ENCODE results near the gene KRT2. TPM values are rescaled to one million over a fixed set of nuclear protein-coding genes. Genes with fewer than 3 reads are reported as not detected.

The KRT2 gene
- total RNA-seq, 1 experiment from 2014 or later: not detected

DNA sequence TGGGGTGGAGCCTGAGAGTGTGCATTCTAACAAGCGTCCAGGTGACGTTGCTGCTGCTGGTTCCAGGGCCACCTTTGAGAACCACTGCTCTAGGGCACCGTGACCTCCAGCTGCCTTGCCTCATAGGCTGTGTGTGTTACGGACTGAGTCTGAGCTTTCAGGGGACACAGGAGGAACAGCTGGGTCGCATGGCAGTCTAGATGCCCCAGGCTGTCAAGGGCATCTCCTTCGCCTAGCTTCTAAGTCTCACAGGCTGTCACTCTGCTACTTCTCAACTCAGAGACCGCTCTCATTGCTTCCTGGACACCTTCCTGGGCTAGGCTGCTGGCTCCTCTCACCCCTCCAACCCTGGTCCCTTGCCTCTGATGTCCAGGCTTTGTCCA lies 34.6 kb downstream of the KRT2 start:
- peaks cover 100% of the 10 kb centered on the region for H3K27me3 Mint-ChIP-seq (ENCODE audit: unreplicated experiment)
- intact Hi-C loops (cut with micrococcal nuclease; ENCODE audit: unreplicated experiment): no loop called here
- TF ChIP-seq, protein P1, sequence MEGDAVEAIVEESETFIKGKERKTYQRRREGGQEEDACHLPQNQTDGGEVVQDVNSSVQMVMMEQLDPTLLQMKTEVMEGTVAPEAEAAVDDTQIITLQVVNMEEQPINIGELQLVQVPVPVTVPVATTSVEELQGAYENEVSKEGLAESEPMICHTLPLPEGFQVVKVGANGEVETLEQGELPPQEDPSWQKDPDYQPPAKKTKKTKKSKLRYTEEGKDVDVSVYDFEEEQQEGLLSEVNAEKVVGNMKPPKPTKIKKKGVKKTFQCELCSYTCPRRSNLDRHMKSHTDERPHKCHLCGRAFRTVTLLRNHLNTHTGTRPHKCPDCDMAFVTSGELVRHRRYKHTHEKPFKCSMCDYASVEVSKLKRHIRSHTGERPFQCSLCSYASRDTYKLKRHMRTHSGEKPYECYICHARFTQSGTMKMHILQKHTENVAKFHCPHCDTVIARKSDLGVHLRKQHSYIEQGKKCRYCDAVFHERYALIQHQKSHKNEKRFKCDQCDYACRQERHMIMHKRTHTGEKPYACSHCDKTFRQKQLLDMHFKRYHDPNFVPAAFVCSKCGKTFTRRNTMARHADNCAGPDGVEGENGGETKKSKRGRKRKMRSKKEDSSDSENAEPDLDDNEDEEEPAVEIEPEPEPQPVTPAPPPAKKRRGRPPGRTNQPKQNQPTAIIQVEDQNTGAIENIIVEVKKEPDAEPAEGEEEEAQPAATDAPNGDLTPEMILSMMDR (IDR thresholded peaks at IDR 0.05; ENCODE audit: unreplicated experiment): no peak
- no peaks in the 10 kb centered on the region for H3K36me3 Mint-ChIP-seq (ENCODE audit: insufficient read depth, unreplicated experiment)
- no TSS peak for BruUV-seq (replicated peaks)
- H3K9me3 Mint-ChIP-seq (ENCODE audit: low read depth, unreplicated experiment): no peaks in the 10 kb centered on the region
- H3K4me1 Mint-ChIP-seq (ENCODE audit: low read depth, unreplicated experiment): no peaks in the 10 kb centered on the region
- CTCF ChIA-PET: no interaction called here
- no peak overlapping the region for H3K4me3 Mint-ChIP-seq (ENCODE audit: low read depth, unreplicated experiment)
- DNase-seq: no peak
- no peak overlapping the region for H3K27ac Mint-ChIP-seq (ENCODE audit: unreplicated experiment)

DNA sequence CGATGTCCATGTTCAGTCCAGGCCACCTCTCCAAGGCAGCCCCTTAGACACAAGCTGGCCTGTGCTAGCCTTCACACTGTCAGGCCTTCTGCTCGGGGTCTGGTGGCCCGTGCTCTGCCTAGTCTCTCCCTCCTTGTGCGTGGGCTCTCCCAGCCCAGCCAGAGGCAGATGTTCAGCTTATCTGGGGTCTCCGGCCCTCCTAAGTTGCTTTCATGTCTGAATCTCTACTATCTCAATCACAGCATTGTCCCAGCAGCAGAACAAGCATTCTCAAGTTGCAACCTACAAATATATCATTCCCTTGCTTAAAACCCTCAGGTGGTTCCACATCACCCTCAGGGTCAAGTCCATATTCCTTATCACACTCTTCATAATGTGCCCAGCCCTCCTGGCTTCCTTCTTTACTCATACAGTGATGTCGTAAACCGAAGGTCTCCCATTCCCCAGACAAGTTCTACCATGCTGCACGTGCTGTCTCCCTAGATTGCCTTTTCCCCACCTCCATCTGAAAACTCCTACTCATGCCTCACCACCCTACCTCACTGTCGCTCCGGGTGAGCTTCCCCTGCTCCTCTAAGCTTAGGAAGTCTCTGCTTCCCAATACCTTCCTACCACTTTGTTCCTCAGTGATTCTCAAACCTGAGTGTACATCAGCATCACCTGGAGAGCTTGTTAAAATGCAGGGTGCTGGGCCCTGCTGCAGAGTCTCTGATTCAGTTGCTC lies 35.2 kb downstream of the KRT2 start:
- Mint-ChIP-seq H3K4me3 (ENCODE audit: low read depth, unreplicated experiment) (no peak overlapping the region), H3K9me3 (ENCODE audit: low read depth, unreplicated experiment) (no peaks in the 10 kb centered on the region), H3K27ac (ENCODE audit: unreplicated experiment) (no peak overlapping the region), H3K4me1 (ENCODE audit: low read depth, unreplicated experiment) (no peaks in the 10 kb centered on the region), H3K27me3 (ENCODE audit: unreplicated experiment) (peaks cover 100% of the 10 kb centered on the region), H3K36me3 (ENCODE audit: insufficient read depth, unreplicated experiment) (no peaks in the 10 kb centered on the region)
- no peak for DNase-seq
- no TSS peak for BruUV-seq (replicated peaks)
- intact Hi-C loops (cut with micrococcal nuclease; ENCODE audit: unreplicated experiment): no loop called here
- TF ChIP-seq, protein P1 (IDR thresholded peaks at IDR 0.05; ENCODE audit: unreplicated experiment): no peak
- CTCF ChIA-PET: no interaction called here

DNA sequence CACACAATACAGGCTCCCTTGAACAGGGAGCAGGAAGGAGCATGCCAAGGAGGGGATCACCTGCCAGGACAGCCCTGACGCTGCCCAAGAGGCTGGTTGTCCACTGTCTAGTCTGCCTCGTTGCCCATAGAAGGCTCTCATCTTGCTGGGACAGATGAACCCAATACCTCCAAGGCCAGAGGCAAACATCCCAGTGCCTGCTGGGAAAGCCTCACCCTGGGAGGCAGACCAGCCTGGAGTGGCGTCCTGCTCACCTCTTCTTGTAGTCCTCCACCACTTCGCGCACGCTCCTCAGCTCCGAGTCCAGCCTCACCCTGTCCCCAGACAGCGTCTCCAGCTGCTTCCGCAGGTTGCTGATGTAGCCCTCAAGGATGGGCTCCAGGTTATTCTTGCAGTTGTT lies 36.1 kb downstream of the KRT2 start:
- Mint-ChIP-seq H3K27ac (ENCODE audit: unreplicated experiment) (no peak overlapping the region), H3K4me3 (ENCODE audit: low read depth, unreplicated experiment) (no peak overlapping the region), H3K9me3 (ENCODE audit: low read depth, unreplicated experiment) (no peaks in the 10 kb centered on the region), H3K4me1 (ENCODE audit: low read depth, unreplicated experiment) (no peaks in the 10 kb centered on the region), H3K27me3 (ENCODE audit: unreplicated experiment) (peaks cover 100% of the 10 kb centered on the region), H3K36me3 (ENCODE audit: insufficient read depth, unreplicated experiment) (no peaks in the 10 kb centered on the region)
- TF ChIP-seq, protein P1 (IDR thresholded peaks at IDR 0.05; ENCODE audit: unreplicated experiment): no peak
- BruUV-seq (replicated peaks): no TSS peak
- CTCF ChIA-PET: no interaction called here
- intact Hi-C loops (cut with micrococcal nuclease; ENCODE audit: unreplicated experiment): no loop called here
- DNase-seq: no peak

DNA sequence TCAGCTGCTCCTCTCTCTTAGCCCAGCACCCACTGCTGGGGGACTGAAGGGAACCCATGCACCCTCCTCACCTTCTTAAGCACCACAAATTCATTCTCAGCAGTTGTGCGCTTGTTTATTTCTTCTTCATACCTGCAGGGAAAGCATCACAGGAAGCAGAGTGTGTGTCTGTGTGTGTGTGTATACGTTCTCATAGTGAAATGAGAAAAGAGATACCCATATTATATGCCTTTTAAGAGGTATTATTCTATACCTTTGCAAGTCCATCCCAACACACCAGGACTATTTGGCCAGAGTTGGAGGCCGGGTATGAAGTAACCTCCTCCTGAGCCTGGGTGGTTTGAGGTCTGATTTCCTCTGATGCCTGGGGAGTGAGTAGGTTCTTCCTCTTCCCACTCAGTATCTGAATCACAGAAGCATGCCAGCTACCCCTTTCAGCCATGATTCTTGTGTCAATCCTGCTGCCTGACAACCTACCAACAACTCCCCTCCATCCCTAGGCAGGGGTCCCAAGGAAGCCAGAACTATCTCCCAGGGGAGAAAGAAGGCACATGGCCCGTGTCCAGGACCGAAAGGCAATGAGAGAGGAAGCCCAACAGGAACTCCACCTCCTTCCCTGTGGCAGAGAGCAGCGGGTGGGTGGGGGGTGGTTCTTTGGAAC lies 36.7 kb downstream of the KRT2 start:
- Mint-ChIP-seq H3K9me3 (ENCODE audit: low read depth, unreplicated experiment) (no peaks in the 10 kb centered on the region), H3K4me1 (ENCODE audit: low read depth, unreplicated experiment) (no peaks in the 10 kb centered on the region), H3K27ac (ENCODE audit: unreplicated experiment) (no peak overlapping the region), H3K27me3 (ENCODE audit: unreplicated experiment) (peaks cover 100% of the 10 kb centered on the region), H3K36me3 (ENCODE audit: insufficient read depth, unreplicated experiment) (no peaks in the 10 kb centered on the region), H3K4me3 (ENCODE audit: low read depth, unreplicated experiment) (no peak overlapping the region)
- no TSS peak for BruUV-seq (replicated peaks)
- TF ChIP-seq, protein P1 (IDR thresholded peaks at IDR 0.05; ENCODE audit: unreplicated experiment): no peak
- CTCF ChIA-PET: no interaction called here
- intact Hi-C loops (cut with micrococcal nuclease; ENCODE audit: unreplicated experiment): no loop called here
- no peak for DNase-seq
